A549 (cell line): ENCODE results near the gene SP1. TPM values are rescaled to one million over a fixed set of nuclear protein-coding genes. Genes with fewer than 3 reads are reported as not detected.

ENCODE experiments used
- BHLHE40 ChIP-seq: IDR thresholded peaks from 2 replicates; pipeline ENCODE4 v1.6.1; 2012; ENCODE audit warnings: low read depth, low read length, inconsistent platforms
- CBX8 ChIP-seq: fragments of 200-600 bp; sonication (generic); IDR thresholded peaks from 2 replicates; pipeline ENCODE4 v1.6.1; 2016
- EHF ChIP-seq: fragments of 250-450 bp; sonication (Bioruptor Pico); IDR thresholded peaks from 2 replicates; pipeline ENCODE4 v1.5.0; 2020; ENCODE audit warnings: mild to moderate bottlenecking
- EP300 ChIP-seq, 2 experiments: fragments of >200 bp; sonication (Bioruptor Twin); formaldehyde crosslinking; IDR thresholded peaks; 2 replicates in 1 of 2; 3 replicates in 1 of 2; pipeline ENCODE4 v1.6.1; 2016 to 2017
- ESRRA ChIP-seq: fragments of 150-350 bp; IDR thresholded peaks from 2 replicates; pipeline ENCODE4 v1.6.1; 2014; ENCODE audit warnings: mild to moderate bottlenecking, low read length, borderline replicate concordance
- FOSB ChIP-seq: fragments of 250-450 bp; sonication (Bioruptor Pico); IDR thresholded peaks from 2 replicates; pipeline ENCODE4 v1.5.0; 2020; ENCODE audit warnings: mild to moderate bottlenecking, moderate library complexity
- FOSL2 ChIP-seq, 2 experiments: fragments of 450-650 bp in 1 of 2; fragments of >200 bp in 1 of 2; sonication (Bioruptor Twin) in 1 of 2; formaldehyde crosslinking; IDR thresholded peaks; 2 replicates each; pipeline versions ENCODE4 v1.5.0 to v1.6.1; 2016 to 2020; ENCODE audit warnings: mild to moderate bottlenecking in 1 of 2, moderate library complexity in 1 of 2
- HOXA7 ChIP-seq: fragments of 250-450 bp; sonication (Bioruptor Pico); IDR thresholded peaks from 2 replicates; pipeline ENCODE4 v1.5.0; 2020; ENCODE audit warnings: mild to moderate bottlenecking, moderate library complexity
- HOXB5 ChIP-seq: fragments of 250-450 bp; sonication (Bioruptor Pico); IDR thresholded peaks from 2 replicates; pipeline ENCODE4 v1.5.0; 2020; ENCODE audit warnings: mild to moderate bottlenecking, moderate library complexity
- JUN ChIP-seq, 2 experiments: fragments of >200 bp; sonication (Bioruptor Twin); formaldehyde crosslinking; IDR thresholded peaks; 2 replicates in 1 of 2; 3 replicates in 1 of 2; pipeline ENCODE4 v1.6.1; 2016 to 2017
- KDM5A ChIP-seq: fragments of 200-600 bp; sonication (generic); IDR thresholded peaks from 2 replicates; pipeline ENCODE4 v1.6.1; 2016; ENCODE audit warnings: antibody characterized with exemption, mild to moderate bottlenecking
- MAFK ChIP-seq: fragments of 450-650 bp; IDR thresholded peaks from 2 replicates; pipeline ENCODE4 v1.6.1; 2014; ENCODE audit not compliant: partially characterized antibody
- NPAS2 ChIP-seq: fragments of 250-450 bp; sonication (Bioruptor Pico); IDR thresholded peaks from 2 replicates; pipeline ENCODE4 v1.8.0; 2022; ENCODE audit warnings: mild to moderate bottlenecking, moderate library complexity, borderline replicate concordance
- NR3C1 ChIP-seq: fragments of >200 bp; sonication (Bioruptor Twin); formaldehyde crosslinking; IDR thresholded peaks from 3 replicates; pipeline ENCODE4 v1.6.1; 2017
- PHF8 ChIP-seq: fragments of 200-600 bp; sonication (generic); IDR thresholded peaks from 2 replicates; pipeline ENCODE4 v1.6.1; 2016; ENCODE audit warnings: low read depth, mild to moderate bottlenecking, antibody characterized with exemption, moderate library complexity, borderline replicate concordance
- POLR2AphosphoS2 ChIP-seq: conservative IDR thresholded peaks from 2 replicates; pipeline ENCODE4 v1.6.1; 2012; ENCODE audit warnings: low read length, improper control_type of control experiment, inconsistent platforms
- RARB ChIP-seq: fragments of 250-450 bp; sonication (Bioruptor Pico); IDR thresholded peaks from 2 replicates; pipeline ENCODE4 v1.8.0; 2021; ENCODE audit warnings: mild to moderate bottlenecking, moderate library complexity
- RNF2 ChIP-seq: fragments of 200-600 bp; sonication (generic); IDR thresholded peaks from 2 replicates; pipeline ENCODE4 v1.6.1; 2016; ENCODE audit warnings: low read depth, mild to moderate bottlenecking, antibody characterized with exemption, moderate library complexity, borderline replicate concordance
- SMC3 ChIP-seq: fragments of >200 bp; sonication (Bioruptor Twin); formaldehyde crosslinking; IDR thresholded peaks from 3 replicates; pipeline ENCODE4 v1.6.1; 2018; ENCODE audit warnings: inconsistent platforms
- TP53 ChIP-seq: fragments of 250-450 bp; sonication (Bioruptor Pico); IDR thresholded peaks from 2 replicates; pipeline ENCODE4 v1.5.0; 2021; ENCODE audit warnings: mild to moderate bottlenecking, moderate library complexity
- ZSCAN20 ChIP-seq: fragments of 250-450 bp; sonication (Bioruptor Pico); IDR thresholded peaks from 2 replicates; pipeline ENCODE4 v1.8.0; 2022; ENCODE audit warnings: mild to moderate bottlenecking, moderate library complexity
- polyA plus RNA-seq, 4 experiments: library from polyadenylated mRNA; depleted of rRNA in 3 of 4; stranded (reverse); fragments of >200 nt; fragmentation: RNase III in 1 of 4; extraction: RNeasy Plus Mini Kit Qiagen cat#74134 plus additional on column Dnase treatment in 1 of 4; gene quantifications; 2 replicates in 3 of 4; 3 replicates in 1 of 4; pipeline ENCODE4 v1.2.3, GENCODE V29; 2011 to 2017
- TF ChIP-seq, protein P1 (sequence below): fragments of 250-450 bp; sonication (Bioruptor Pico); IDR thresholded peaks from 2 replicates; pipeline ENCODE4 v1.5.0; 2021; ENCODE audit warnings: mild to moderate bottlenecking, moderate library complexity, borderline replicate concordance
- TF ChIP-seq, protein P2 (sequence below): fragments of 200-600 bp; sonication (generic); IDR thresholded peaks from 2 replicates; pipeline ENCODE4 v1.6.1; 2016; ENCODE audit warnings: antibody characterized with exemption, mild to moderate bottlenecking, moderate library complexity
- TF ChIP-seq, protein P3 (sequence below): fragments of >200 bp; sonication (Bioruptor Twin); formaldehyde crosslinking; IDR thresholded peaks from 3 replicates; pipeline ENCODE4 v1.6.1; 2016
- TF ChIP-seq, protein P4 (sequence below): IDR thresholded peaks from 2 replicates; pipeline ENCODE4 v1.6.1; 2012; ENCODE audit warnings: low read depth, borderline replicate concordance

Gene SP1
- polyA plus RNA-seq, 2 of the 4 experiments (the other 2 are of a cell fraction) = 24.2 to 53.2 TPM

DNA sequence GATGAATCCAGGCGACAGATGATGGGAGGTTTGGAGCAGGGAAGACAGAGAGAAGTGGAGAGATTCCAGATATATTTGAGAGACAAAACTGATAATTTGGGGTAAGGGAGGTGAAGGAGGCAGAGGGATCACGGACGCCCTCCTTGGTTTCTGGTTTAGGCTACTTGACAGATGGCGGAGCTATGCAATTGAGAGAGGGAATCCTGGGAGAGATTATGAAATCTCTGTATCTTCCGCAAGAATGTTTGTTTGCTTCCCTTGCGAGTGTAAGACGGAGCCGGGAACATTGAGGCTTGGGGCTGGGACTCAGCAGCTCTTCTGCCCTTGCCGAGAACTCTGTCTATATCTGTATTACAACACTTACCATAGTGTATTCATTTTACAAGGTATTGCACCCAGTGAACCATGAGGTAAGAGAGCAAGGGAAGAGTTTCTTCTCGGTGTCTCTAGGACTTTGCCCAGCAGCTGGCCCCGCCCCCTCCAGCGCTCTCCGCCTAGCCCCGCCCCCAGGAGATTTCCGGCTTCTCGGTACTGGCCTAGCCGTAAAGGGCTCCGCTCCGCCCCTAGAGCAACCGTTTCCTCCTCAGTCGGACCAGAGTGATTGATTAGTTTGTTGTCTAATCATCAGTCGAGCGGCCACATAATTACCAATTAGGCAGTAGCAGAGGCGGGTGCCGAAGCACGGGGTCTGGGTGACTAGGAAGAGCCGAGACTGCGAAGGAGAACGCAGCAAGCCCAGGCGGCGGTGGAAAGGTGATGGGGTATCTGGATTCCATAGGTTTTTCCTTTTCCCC is 61.3 kb downstream of the SP1 start, which contains the start of gene PRR13 (continued):
- no peak for TF ChIP-seq FOSB (CRISPR knock-in tag)
- no peak for TF ChIP-seq ESRRA
- no peak for TF ChIP-seq BHLHE40
- TF ChIP-seq EHF (CRISPR knock-in tag) = no peak
- TF ChIP-seq NR3C1 = no peak
- TF ChIP-seq SMC3 = no peak
- TF ChIP-seq, protein P1, sequence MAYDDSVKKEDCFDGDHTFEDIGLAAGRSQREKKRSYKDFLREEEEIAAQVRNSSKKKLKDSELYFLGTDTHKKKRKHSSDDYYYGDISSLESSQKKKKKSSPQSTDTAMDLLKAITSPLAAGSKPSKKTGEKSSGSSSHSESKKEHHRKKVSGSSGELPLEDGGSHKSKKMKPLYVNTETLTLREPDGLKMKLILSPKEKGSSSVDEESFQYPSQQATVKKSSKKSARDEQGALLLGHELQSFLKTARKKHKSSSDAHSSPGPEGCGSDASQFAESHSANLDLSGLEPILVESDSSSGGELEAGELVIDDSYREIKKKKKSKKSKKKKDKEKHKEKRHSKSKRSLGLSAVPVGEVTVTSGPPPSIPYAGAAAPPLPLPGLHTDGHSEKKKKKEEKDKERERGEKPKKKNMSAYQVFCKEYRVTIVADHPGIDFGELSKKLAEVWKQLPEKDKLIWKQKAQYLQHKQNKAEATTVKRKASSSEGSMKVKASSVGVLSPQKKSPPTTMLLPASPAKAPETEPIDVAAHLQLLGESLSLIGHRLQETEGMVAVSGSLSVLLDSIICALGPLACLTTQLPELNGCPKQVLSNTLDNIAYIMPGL (CRISPR knock-in tag) = no peak
- TF ChIP-seq CBX8 = no peak
- TF ChIP-seq RNF2 = no peak
- TF ChIP-seq, protein P2, sequence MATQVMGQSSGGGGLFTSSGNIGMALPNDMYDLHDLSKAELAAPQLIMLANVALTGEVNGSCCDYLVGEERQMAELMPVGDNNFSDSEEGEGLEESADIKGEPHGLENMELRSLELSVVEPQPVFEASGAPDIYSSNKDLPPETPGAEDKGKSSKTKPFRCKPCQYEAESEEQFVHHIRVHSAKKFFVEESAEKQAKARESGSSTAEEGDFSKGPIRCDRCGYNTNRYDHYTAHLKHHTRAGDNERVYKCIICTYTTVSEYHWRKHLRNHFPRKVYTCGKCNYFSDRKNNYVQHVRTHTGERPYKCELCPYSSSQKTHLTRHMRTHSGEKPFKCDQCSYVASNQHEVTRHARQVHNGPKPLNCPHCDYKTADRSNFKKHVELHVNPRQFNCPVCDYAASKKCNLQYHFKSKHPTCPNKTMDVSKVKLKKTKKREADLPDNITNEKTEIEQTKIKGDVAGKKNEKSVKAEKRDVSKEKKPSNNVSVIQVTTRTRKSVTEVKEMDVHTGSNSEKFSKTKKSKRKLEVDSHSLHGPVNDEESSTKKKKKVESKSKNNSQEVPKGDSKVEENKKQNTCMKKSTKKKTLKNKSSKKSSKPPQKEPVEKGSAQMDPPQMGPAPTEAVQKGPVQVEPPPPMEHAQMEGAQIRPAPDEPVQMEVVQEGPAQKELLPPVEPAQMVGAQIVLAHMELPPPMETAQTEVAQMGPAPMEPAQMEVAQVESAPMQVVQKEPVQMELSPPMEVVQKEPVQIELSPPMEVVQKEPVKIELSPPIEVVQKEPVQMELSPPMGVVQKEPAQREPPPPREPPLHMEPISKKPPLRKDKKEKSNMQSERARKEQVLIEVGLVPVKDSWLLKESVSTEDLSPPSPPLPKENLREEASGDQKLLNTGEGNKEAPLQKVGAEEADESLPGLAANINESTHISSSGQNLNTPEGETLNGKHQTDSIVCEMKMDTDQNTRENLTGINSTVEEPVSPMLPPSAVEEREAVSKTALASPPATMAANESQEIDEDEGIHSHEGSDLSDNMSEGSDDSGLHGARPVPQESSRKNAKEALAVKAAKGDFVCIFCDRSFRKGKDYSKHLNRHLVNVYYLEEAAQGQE = no peak
- no peak for TF ChIP-seq KDM5A
- TF ChIP-seq RARB (CRISPR knock-in tag) = no peak
- peak; percentile 72 to 79; a peak in 3 of 5 replicates for TF ChIP-seq JUN (IDR thresholded peaks at IDR 0.05)
- TF ChIP-seq, protein P3, sequence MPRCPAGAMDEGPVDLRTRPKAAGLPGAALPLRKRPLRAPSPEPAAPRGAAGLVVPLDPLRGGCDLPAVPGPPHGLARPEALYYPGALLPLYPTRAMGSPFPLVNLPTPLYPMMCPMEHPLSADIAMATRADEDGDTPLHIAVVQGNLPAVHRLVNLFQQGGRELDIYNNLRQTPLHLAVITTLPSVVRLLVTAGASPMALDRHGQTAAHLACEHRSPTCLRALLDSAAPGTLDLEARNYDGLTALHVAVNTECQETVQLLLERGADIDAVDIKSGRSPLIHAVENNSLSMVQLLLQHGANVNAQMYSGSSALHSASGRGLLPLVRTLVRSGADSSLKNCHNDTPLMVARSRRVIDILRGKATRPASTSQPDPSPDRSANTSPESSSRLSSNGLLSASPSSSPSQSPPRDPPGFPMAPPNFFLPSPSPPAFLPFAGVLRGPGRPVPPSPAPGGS = peak; percentile 89
- TF ChIP-seq EP300 (IDR thresholded peaks at IDR 0.05) = no peak
- TF ChIP-seq PHF8 = no peak
- TF ChIP-seq MAFK = no peak
- TF ChIP-seq FOSL2 (IDR thresholded peaks at IDR 0.05) = no peak
- peak; percentile 4; the same call in 1 of the 2 replicates for TF ChIP-seq FOSL2 (CRISPR knock-in tag; IDR thresholded peaks at IDR 0.05)
- TF ChIP-seq HOXA7 (CRISPR knock-in tag) = no peak
- no peak for TF ChIP-seq ZSCAN20 (CRISPR knock-in tag)
- TF ChIP-seq HOXB5 = peak; percentile 77
- TF ChIP-seq TP53 (CRISPR knock-in tag) = no peak
- TF ChIP-seq POLR2AphosphoS2 = no peak
- TF ChIP-seq, protein P4, sequence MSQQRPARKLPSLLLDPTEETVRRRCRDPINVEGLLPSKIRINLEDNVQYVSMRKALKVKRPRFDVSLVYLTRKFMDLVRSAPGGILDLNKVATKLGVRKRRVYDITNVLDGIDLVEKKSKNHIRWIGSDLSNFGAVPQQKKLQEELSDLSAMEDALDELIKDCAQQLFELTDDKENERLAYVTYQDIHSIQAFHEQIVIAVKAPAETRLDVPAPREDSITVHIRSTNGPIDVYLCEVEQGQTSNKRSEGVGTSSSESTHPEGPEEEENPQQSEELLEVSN = 0 out of 2 replicates have a peak, but pooled peaks have one; percentile 5
- TF ChIP-seq NPAS2 (CRISPR knock-in tag) = no peak
